Measurements from ENCODE around the gene PRM3.

GRCh38 chr16:11322823-11323222 is 49.4 kb upstream of the PRM3 start:
- TF ChIP-seq EZH2 (IDR thresholded peaks at IDR 0.05), result no peak
- TF ChIP-seq CTCF (IDR thresholded peaks at IDR 0.05), result no peak
